ENCODE data around the gene STAC3. TPM values are rescaled to one million over a fixed set of nuclear protein-coding genes. Genes with fewer than 3 reads are reported as not detected.

The STAC3 gene
- total and polyA plus RNA-seq, 9 of the 15 experiments (the other 6 are each of a cell fraction or from before 2014, with no cell fraction given), result 0.45 to 6.4 (median 3.3) TPM

- peak; percentile 90 to 96 (median 93) for DNase-seq (ENCODE audit: extremely low read depth in 1 of 4, low spot score in 3 of 4)
- peak; percentile 63 for ATAC-seq
- peak; percentile 30; the same call in 1 of the 2 replicates for TF ChIP-seq VEZF1 (CRISPR knock-in tag; IDR thresholded peaks at IDR 0.05)
- peak; percentile 84 for TF ChIP-seq CCNT2 (IDR thresholded peaks at IDR 0.05; ENCODE audit: borderline replicate concordance, extremely low read depth, insufficient read length, low read depth, low read length)
- TF ChIP-seq HMG20B (CRISPR knock-in tag; IDR thresholded peaks at IDR 0.05), result no peak
- no peak for TF ChIP-seq ZNF395 (CRISPR knock-in tag; IDR thresholded peaks at IDR 0.05)
- peak; percentile 69; the same call in 1 of the 2 replicates for TF ChIP-seq ARID4B (CRISPR knock-in tag; IDR thresholded peaks at IDR 0.05)
- TF ChIP-seq KDM2B (CRISPR knock-in tag; IDR thresholded peaks at IDR 0.05), result peak; percentile 98
- no peak for TF ChIP-seq RBBP5 (IDR thresholded peaks at IDR 0.05; ENCODE audit: borderline replicate concordance, insufficient read depth, low read length, poor library complexity, severe bottlenecking)
- TF ChIP-seq SOX6 (IDR thresholded peaks at IDR 0.05), result peak; percentile 60; the same call in 1 of the 2 replicates
- no peak for TF ChIP-seq MEF2A (IDR thresholded peaks at IDR 0.05; ENCODE audit: control insufficient read depth, low read depth, low read length)
- TF ChIP-seq PHTF2 (CRISPR knock-in tag; IDR thresholded peaks at IDR 0.05), result no peak
- no peak for TF ChIP-seq RFX1 (IDR thresholded peaks at IDR 0.05)
- no peak for TF ChIP-seq ZNF282 (CRISPR knock-in tag; IDR thresholded peaks at IDR 0.05)
- no peak for TF ChIP-seq TCFL5 (CRISPR knock-in tag; conservative IDR thresholded peaks at IDR 0.05)
- peak; percentile 17; the same call in 1 of the 2 replicates for TF ChIP-seq CC2D1A (IDR thresholded peaks at IDR 0.05)
These were observed 12.0 kb downstream of the STAC3 start for GRCh38 chr12:57238854-57239554.

More at GRCh38 chr12:57238854-57239554, 12.0 kb downstream of the STAC3 start:
- Histone ChIP-seq H4K20me1 (replicated peaks; ENCODE audit: control insufficient read depth, insufficient read depth, low read length) (peaks cover 8% of the 10 kb centered on the region), H3K9me3 (replicated peaks; ENCODE audit: control insufficient read depth, insufficient read depth, low read depth, low read length) (no peaks in the 10 kb centered on the region), H3K27ac (ENCODE audit: extremely low read depth, low read depth, low read length) (no peak overlapping the region; the same call in 2 of the 3 replicates), H3K36me3 (ENCODE audit: control insufficient read depth, insufficient read depth, low read length) (peaks cover 18% of the 10 kb centered on the region; the same call in 2 of the 3 replicates), H3K27me3 (ENCODE audit: control insufficient read depth in 2 of 2, insufficient read depth in 2 of 2, low read length in 2 of 2) (peaks cover 2 to 23% of the 10 kb centered on the region in 2 experiments; a peak in 3 of 5 replicates), H3K79me2 (ENCODE audit: control insufficient read depth, insufficient read depth, low read length) (no peaks in the 10 kb centered on the region), H3K4me3 (peak overlapping the region; percentile 46), H3K9me1 (ENCODE audit: control insufficient read depth, insufficient read depth, low read length) (peaks cover 2% of the 10 kb centered on the region), H3K9ac (ENCODE audit: insufficient read depth in 1 of 2, low read depth in 2 of 2, low read length in 2 of 2) (peak overlapping the region; percentile 63 to 86; a peak in 3 of 4 replicates), H2AFZ (ENCODE audit: low read depth, low read length) (peak overlapping the region; percentile 99), H3K4me1 (replicated peaks in 1 of 2; ENCODE audit: control insufficient read depth in 2 of 2, insufficient read depth in 2 of 2, low read length in 2 of 2) (peaks cover 48 to 87% of the 10 kb centered on the region in 2 experiments), H3K4me2 (ENCODE audit: insufficient read depth, low read length) (peak overlapping the region; percentile 84)
- intact Hi-C loops (cut with micrococcal nuclease) (loop anchor here (1.0 kb wide), 1 partner anchor 26 kb away; no protein-coding TSS in a partner anchor), in situ Hi-C loops (cut with MboI) (no loop called here)
- no TSS peak for BruUV-seq (replicated peaks)
- POLR2A ChIA-PET, result interaction anchor here (0.5 to 4.7 kb wide), 9 partner anchors 9 to 593 kb away, joined by 3 to 33 read pairs (median 3); partner anchors contain the start of genes ATP5F1B and SHMT2
- WGBS (ENCODE audit: insufficient coverage, low coverage, missing lambda C conversion rate), result 6% methylated on average over 46 of the region's 47 CpGs
- FAIRE-seq, result peak; percentile 73
- CTCF ChIA-PET (ENCODE audit: low intra/inter-chr PET ratio), result interaction anchor here (0.6 to 6.6 kb wide), 6 partner anchors 18 to 231 kb away, joined by 3 to 186 read pairs (median 3); partner anchors contain the start of gene NXPH4
